ENCODE measurements around the gene TUBB. TPM values are rescaled to one million over a fixed set of nuclear protein-coding genes. Genes with fewer than 3 reads are reported as not detected.
A peak's percentile ranks its signal among the peaks of the same experiment; 100 is the strongest.

TUBB gene
- total and polyA plus RNA-seq, 9 of the 15 experiments (the other 6 are each of a cell fraction or from before 2014, with no cell fraction given) = 971 to 2,870 (median 1,478) TPM

GRCh38 chr6:30686908-30687658, 33.1 kb upstream of the TUBB start (continued):
- TF ChIP-seq CREM (IDR thresholded peaks at IDR 0.05; ENCODE audit: low read depth) (peak; percentile 66), ZNF639 (CRISPR knock-in tag; conservative IDR thresholded peaks at IDR 0.05 in 1 of 2, IDR thresholded peaks at IDR 0.05 in 1 of 2) (no peak; a peak in 2 of 4 replicates), DEAF1 (CRISPR knock-in tag; IDR thresholded peaks at IDR 0.05) (no peak), FOXA1 (IDR thresholded peaks at IDR 0.05; ENCODE audit: borderline replicate concordance) (no peak), SRF (CRISPR knock-in tag; IDR thresholded peaks at IDR 0.05) (peak in 1 of 2 experiments; percentile 65; a peak in 1 of 4 replicates), ZNF551 (CRISPR knock-in tag; IDR thresholded peaks at IDR 0.05) (no peak), KDM1A (IDR thresholded peaks at IDR 0.05) (no peak), NELFE (IDR thresholded peaks at IDR 0.05; ENCODE audit: insufficient read depth, insufficient read length) (no peak), SIN3A (IDR thresholded peaks at IDR 0.05; ENCODE audit: borderline replicate concordance in 2 of 2, control insufficient read depth in 1 of 2, low read depth in 2 of 2, low read length in 2 of 2) (peak in 1 of 2 experiments; percentile 95; a peak in 3 of 4 replicates), MIER1 (IDR thresholded peaks at IDR 0.05; ENCODE audit: low read depth) (peak; percentile 70; the same call in 1 of the 2 replicates), FIP1L1 (IDR thresholded peaks at IDR 0.05; ENCODE audit: low read depth, low read length, poor library complexity, severe bottlenecking) (peak; percentile 83), SREBF1 (IDR thresholded peaks at IDR 0.05; ENCODE audit: borderline replicate concordance, low read depth, low read length) (no peak), FOXJ2 (tag; IDR thresholded peaks at IDR 0.05) (no peak), KDM4B (IDR thresholded peaks at IDR 0.05; ENCODE audit: borderline replicate concordance in 2 of 2, low read depth in 1 of 2) (peak in 1 of 2 experiments; percentile 81; a peak in 2 of 4 replicates), CCAR2 (IDR thresholded peaks at IDR 0.05; ENCODE audit: low read depth, low read length) (no peak), ATF4 (CRISPR knock-in tag; IDR thresholded peaks at IDR 0.05) (no peak), SAP30 (IDR thresholded peaks at IDR 0.05; ENCODE audit: borderline replicate concordance, insufficient read depth, low read depth, low read length, poor library complexity, severe bottlenecking) (peak; percentile 33), KLF10 (CRISPR knock-in tag; IDR thresholded peaks at IDR 0.05) (no peak)

Measured in K562 (cell line).